Gastrocnemius medialis (tissue), 4 donors: Measurements from ENCODE around the gene HPCA.

ENCODE experiments used
- POLR2A ChIP-seq, 2 donors: fragments of 450-650 bp; IDR thresholded peaks; one replicate each; pipeline ENCODE4 v1.6.1; 2017; ENCODE audit warnings: antibody characterized with exemption in 2 of 2, mild to moderate bottlenecking in 2 of 2, moderate library complexity in 2 of 2
- TF ChIP-seq, protein P1 (sequence below), 5 experiments: fragments of 450-650 bp in 3 of 5; fragments of 200-600 bp in 2 of 5; sonication (generic) in 2 of 5; IDR thresholded peaks in 4 of 5; conservative IDR thresholded peaks in 1 of 5; 1 replicate in 4 of 5; 2 replicates in 1 of 5; pipeline ENCODE4 v1.5.1; 2016 to 2019; ENCODE audit warnings: antibody characterized with exemption in 5 of 5, mild to moderate bottlenecking in 3 of 5, moderate library complexity in 3 of 5

- TF ChIP-seq, protein P1, sequence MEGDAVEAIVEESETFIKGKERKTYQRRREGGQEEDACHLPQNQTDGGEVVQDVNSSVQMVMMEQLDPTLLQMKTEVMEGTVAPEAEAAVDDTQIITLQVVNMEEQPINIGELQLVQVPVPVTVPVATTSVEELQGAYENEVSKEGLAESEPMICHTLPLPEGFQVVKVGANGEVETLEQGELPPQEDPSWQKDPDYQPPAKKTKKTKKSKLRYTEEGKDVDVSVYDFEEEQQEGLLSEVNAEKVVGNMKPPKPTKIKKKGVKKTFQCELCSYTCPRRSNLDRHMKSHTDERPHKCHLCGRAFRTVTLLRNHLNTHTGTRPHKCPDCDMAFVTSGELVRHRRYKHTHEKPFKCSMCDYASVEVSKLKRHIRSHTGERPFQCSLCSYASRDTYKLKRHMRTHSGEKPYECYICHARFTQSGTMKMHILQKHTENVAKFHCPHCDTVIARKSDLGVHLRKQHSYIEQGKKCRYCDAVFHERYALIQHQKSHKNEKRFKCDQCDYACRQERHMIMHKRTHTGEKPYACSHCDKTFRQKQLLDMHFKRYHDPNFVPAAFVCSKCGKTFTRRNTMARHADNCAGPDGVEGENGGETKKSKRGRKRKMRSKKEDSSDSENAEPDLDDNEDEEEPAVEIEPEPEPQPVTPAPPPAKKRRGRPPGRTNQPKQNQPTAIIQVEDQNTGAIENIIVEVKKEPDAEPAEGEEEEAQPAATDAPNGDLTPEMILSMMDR (IDR thresholded peaks at IDR 0.05 in 4 of 5, conservative IDR thresholded peaks at IDR 0.05 in 1 of 5) = no peak
- TF ChIP-seq POLR2A (IDR thresholded peaks at IDR 0.05) = no peak
Measured at GRCh38 chr1:32867671-32868070, 18.6 kb upstream of the HPCA start.
